Naive thymus-derived CD8-positive, alpha-beta T cell (primary cell): ENCODE data around the gene ZIC2. TPM values are rescaled to one million over a fixed set of nuclear protein-coding genes. Genes with fewer than 3 reads are reported as not detected.
"Not testable (repeated sequence)": the region's sequence is repeated elsewhere in the genome, so short reads cannot be mapped to it uniquely, and the experiment has no call there.

Experiments
- ATAC-seq, 2 donors: fragments of 150-1000 bp; cut with Tn5 transposase in 1 of 2; sonication (Bioruptor Pico), chemical (Tn5 transposase) in 1 of 2; 1 replicate in 1 of 2; 2 replicates in 1 of 2; pipeline ENCODE4 v1.10.0; 2021; ENCODE audit warnings: mild to moderate bottlenecking in 2 of 2, moderate library complexity in 2 of 2
- POLR2A ChIA-PET: fragments of 350-600 bp; sonication (Branson Sonifier 250); formaldehyde crosslinking; loops from one replicate; lab custom pipeline; 2021; ENCODE audit warnings: antibody characterized with exemption; lab: Charles Lee
- DNase-seq, 10 donors: peaks; one replicate each; pipeline versions ENCODE4 v3.0.0 to v3.0.0-alpha.2; 2020 to 2022
- H3K27ac Mint-ChIP-seq, 10 donors: one replicate each; pipeline ENCODE4 v1.8.0; 2020 to 2022; ENCODE audit warnings: mild to moderate bottlenecking in 10 of 10, mixed read lengths in 10 of 10, moderate library complexity in 4 of 10, inconsistent platforms in 1 of 10
- H3K27me3 Mint-ChIP-seq, 5 donors: one replicate each; pipeline ENCODE4 v1.8.0; 2021 to 2022; ENCODE audit warnings: mixed read lengths in 5 of 5
- H3K36me3 Mint-ChIP-seq, 3 donors: one replicate each; pipeline ENCODE4 v1.8.0; 2020 to 2022; ENCODE audit warnings: mixed read lengths in 3 of 3, mild to moderate bottlenecking in 2 of 3, inconsistent platforms in 1 of 3
- H3K4me1 Mint-ChIP-seq, 4 donors: one replicate each; pipeline ENCODE4 v1.8.0; 2021 to 2022; ENCODE audit warnings: mixed read lengths in 4 of 4
- H3K4me3 Mint-ChIP-seq, 10 donors: one replicate each; pipeline ENCODE4 v1.8.0; 2020 to 2022; ENCODE audit warnings: mild to moderate bottlenecking in 10 of 10, mixed read lengths in 10 of 10, moderate library complexity in 6 of 10, inconsistent platforms in 1 of 10
- H3K9me3 Mint-ChIP-seq, 9 donors: one replicate each; pipeline ENCODE4 v1.8.0; 2020 to 2022; ENCODE audit warnings: mixed read lengths in 9 of 9, mild to moderate bottlenecking in 3 of 9, inconsistent platforms in 1 of 9, moderate library complexity in 1 of 9
- polyA plus RNA-seq, 3 donors: library from polyadenylated mRNA; unstranded; fragments of 300-500 nt; fragmentation: Illumina TruSeq; gene quantifications; one replicate each; pipeline ENCODE4 v1.2.3, GENCODE V29; 2021
- total RNA-seq, 8 experiments: library from RNA in 2 of 8; stranded (reverse) in 2 of 8; gene quantifications; one replicate each; pipeline ENCODE4 v1.2.3 and lab custom pipeline; 2021 to 2026

Gene ZIC2
- not detected for total RNA-seq
- polyA plus RNA-seq = not detected
- 0 to 0.25 (median 0) reads per million in 6 experiments for total RNA-seq (lab: John Stamatoyannopoulos, UW)

DNA sequence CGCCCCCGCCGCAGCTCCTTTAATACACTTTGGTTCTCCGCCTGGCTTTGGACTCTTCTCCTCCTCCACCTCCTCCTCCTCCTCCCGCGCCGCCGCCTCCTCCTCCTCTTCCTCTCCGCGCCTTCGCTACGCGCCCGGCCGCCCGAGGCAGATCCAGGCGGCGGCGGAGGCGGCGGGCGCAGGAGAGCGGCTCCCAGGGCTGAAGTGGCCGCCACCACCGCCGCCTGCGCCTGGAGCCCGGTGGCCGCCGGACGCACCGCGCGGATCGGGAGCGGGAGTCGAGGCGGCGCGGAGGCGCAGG lies at the start of gene ZIC2:
TSS of gene ZIC2 (plus strand) at position 50 of the 301 bp plus-strand sequence. CDS start 281 bp downstream, outside the sequence.
- DNase-seq = no peak
- Mint-ChIP-seq H3K4me3 (peak within 1 kb of the TSS; percentile 41 to 83 (median 59)), H3K27me3 (peaks cover 28 to 64% (median 51%) of the 10 kb centered on the region in 5 donors), H3K36me3 (peaks cover 7 to 24% (median 16%) of the 10 kb centered on the region in 3 donors), H3K27ac (peak within 1 kb of the TSS in 3 of 10 donors; percentile 37 to 94 (median 80)), H3K4me1 (peaks cover 10 to 25% (median 20%) of the 10 kb centered on the region in 4 donors), H3K9me3 (peaks cover 0 to 47% (median 16%) of the 10 kb centered on the region in 9 donors)
- ATAC-seq = no peak
- POLR2A ChIA-PET = interaction anchor here (0.8 to 3.1 kb wide), 6 partner anchors 10 to 324 kb away, joined by 3 to 13 read pairs (median 4); partner anchors contain the start of gene ZIC5

GRCh38 chr13:99932912-99933311 lies 48.7 kb upstream of the ZIC2 start:
- H3K36me3 Mint-ChIP-seq = no peaks in the 10 kb centered on the region
- H3K27me3 Mint-ChIP-seq = peaks cover 3 to 38% (median 24%) of the 10 kb centered on the region in 5 donors
- H3K9me3 Mint-ChIP-seq = no peaks in the 10 kb centered on the region
- ATAC-seq = no peak
- no peak overlapping the region for H3K27ac Mint-ChIP-seq
- no peak overlapping the region for H3K4me3 Mint-ChIP-seq
- H3K4me1 Mint-ChIP-seq = peaks cover 0 to 6% (median 5%) of the 10 kb centered on the region in 4 donors
- DNase-seq = no peak
- POLR2A ChIA-PET = no interaction called here

GRCh38 chr13:99935772-99936171 lies 45.8 kb upstream of the ZIC2 start:
- H3K27me3 Mint-ChIP-seq = peaks cover 2 to 41% (median 33%) of the 10 kb centered on the region in 5 donors
- H3K4me3 Mint-ChIP-seq = no peak overlapping the region
- POLR2A ChIA-PET = no interaction called here
- no peak overlapping the region for H3K27ac Mint-ChIP-seq
- no peaks in the 10 kb centered on the region for H3K36me3 Mint-ChIP-seq
- ATAC-seq (no peak), DNase-seq (no peak)
- H3K9me3 Mint-ChIP-seq = no peaks in the 10 kb centered on the region
- H3K4me1 Mint-ChIP-seq = peaks cover 0 to 3% (median 0%) of the 10 kb centered on the region in 4 donors

- Mint-ChIP-seq H3K9me3 (peaks cover 0 to 2% (median 0%) of the 10 kb centered on the region in 9 donors), H3K4me1 (no peaks in the 10 kb centered on the region), H3K36me3 (no peaks in the 10 kb centered on the region), H3K27ac (no peak overlapping the region), H3K4me3 (no peak overlapping the region), H3K27me3 (peaks cover 7 to 47% (median 40%) of the 10 kb centered on the region in 5 donors)
- ATAC-seq (no peak), DNase-seq (no peak)
- POLR2A ChIA-PET = no interaction called here
These were observed 42.9 kb upstream of the ZIC2 start for GRCh38 chr13:99938635-99939034.

GRCh38 chr13:99941086-99941485 lies 40.5 kb upstream of the ZIC2 start:
- Mint-ChIP-seq H3K27ac (no peak overlapping the region), H3K4me1 (no peaks in the 10 kb centered on the region), H3K27me3 (peaks cover 9 to 48% (median 32%) of the 10 kb centered on the region in 5 donors), H3K9me3 (peaks cover 0 to 2% (median 0%) of the 10 kb centered on the region in 9 donors), H3K4me3 (no peak overlapping the region), H3K36me3 (no peaks in the 10 kb centered on the region)
- POLR2A ChIA-PET = no interaction called here
- DNase-seq (no peak), ATAC-seq (no peak)

- Mint-ChIP-seq H3K27ac (no peak overlapping the region), H3K4me3 (no peak overlapping the region), H3K4me1 (no peaks in the 10 kb centered on the region), H3K36me3 (no peaks in the 10 kb centered on the region), H3K27me3 (peaks cover 14 to 51% (median 35%) of the 10 kb centered on the region in 5 donors), H3K9me3 (peaks cover 0 to 2% (median 0%) of the 10 kb centered on the region in 9 donors)
- POLR2A ChIA-PET = no interaction called here
- DNase-seq (no peak), ATAC-seq (no peak)
These were observed 39.7 kb upstream of the ZIC2 start for GRCh38 chr13:99941911-99942310.

DNA sequence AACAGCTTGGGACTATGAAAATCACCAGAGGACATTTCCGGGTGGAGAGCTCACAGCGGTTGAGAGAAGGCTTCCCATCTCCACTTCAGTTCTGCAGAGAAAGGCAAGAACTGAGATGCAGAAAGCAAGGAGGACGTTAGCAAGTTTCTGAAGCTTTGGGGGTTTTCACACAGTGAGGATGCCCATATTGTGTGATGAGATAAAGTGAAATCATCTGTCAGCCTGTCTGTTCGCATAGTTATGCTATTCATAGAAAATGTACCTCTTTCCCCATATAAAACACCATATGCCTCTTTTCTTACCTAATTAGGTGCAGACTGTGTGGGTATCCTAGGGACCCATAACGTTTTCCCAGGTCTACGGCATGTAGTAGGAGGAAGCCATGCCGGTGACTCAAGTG lies 37.5 kb upstream of the ZIC2 start:
- POLR2A ChIA-PET = no interaction called here

GRCh38 chr13:99944606-99945005 lies 37.0 kb upstream of the ZIC2 start:
- H3K4me1 Mint-ChIP-seq = no peaks in the 10 kb centered on the region
- ATAC-seq = no peak
- peaks cover 0 to 2% (median 0%) of the 10 kb centered on the region in 9 donors for H3K9me3 Mint-ChIP-seq
- no peak overlapping the region for H3K27ac Mint-ChIP-seq
- POLR2A ChIA-PET = no interaction called here
- DNase-seq = no peak
- H3K36me3 Mint-ChIP-seq = no peaks in the 10 kb centered on the region
- H3K4me3 Mint-ChIP-seq = no peak overlapping the region
- H3K27me3 Mint-ChIP-seq = peaks cover 17 to 63% (median 55%) of the 10 kb centered on the region in 5 donors

More for the DNA sequence above, 37.5 kb upstream of the ZIC2 start:
- no peak for ATAC-seq
- Mint-ChIP-seq H3K27me3 (peaks cover 16 to 64% (median 51%) of the 10 kb centered on the region in 5 donors), H3K4me3 (no peak overlapping the region), H3K27ac (no peak overlapping the region), H3K4me1 (no peaks in the 10 kb centered on the region), H3K9me3 (peaks cover 0 to 2% (median 0%) of the 10 kb centered on the region in 9 donors), H3K36me3 (no peaks in the 10 kb centered on the region)
- no peak for DNase-seq

GRCh38 chr13:99945515-99945914 lies 36.1 kb upstream of the ZIC2 start:
- ATAC-seq, H3K36me3 Mint-ChIP-seq, POLR2A ChIA-PET: not testable (repeated sequence)

GRCh38 chr13:99947666-99948065 lies 33.9 kb upstream of the ZIC2 start:
- H3K4me3 Mint-ChIP-seq = no peak overlapping the region
- H3K4me1 Mint-ChIP-seq = no peaks in the 10 kb centered on the region
- no peaks in the 10 kb centered on the region for H3K9me3 Mint-ChIP-seq
- no peak overlapping the region for H3K27ac Mint-ChIP-seq
- POLR2A ChIA-PET = no interaction called here
- DNase-seq (no peak), ATAC-seq (no peak)
- H3K27me3 Mint-ChIP-seq = peaks cover 16 to 65% (median 51%) of the 10 kb centered on the region in 5 donors
- H3K36me3 Mint-ChIP-seq = no peaks in the 10 kb centered on the region

More at GRCh38 chr13:99945515-99945914, 36.1 kb upstream of the ZIC2 start:
- DNase-seq, H3K4me1 Mint-ChIP-seq, H3K27ac Mint-ChIP-seq, H3K9me3 Mint-ChIP-seq, H3K4me3 Mint-ChIP-seq: not testable (repeated sequence)
- H3K27me3 Mint-ChIP-seq = peaks cover 17 to 60% (median 55%) of the 10 kb centered on the region in 5 donors

DNA sequence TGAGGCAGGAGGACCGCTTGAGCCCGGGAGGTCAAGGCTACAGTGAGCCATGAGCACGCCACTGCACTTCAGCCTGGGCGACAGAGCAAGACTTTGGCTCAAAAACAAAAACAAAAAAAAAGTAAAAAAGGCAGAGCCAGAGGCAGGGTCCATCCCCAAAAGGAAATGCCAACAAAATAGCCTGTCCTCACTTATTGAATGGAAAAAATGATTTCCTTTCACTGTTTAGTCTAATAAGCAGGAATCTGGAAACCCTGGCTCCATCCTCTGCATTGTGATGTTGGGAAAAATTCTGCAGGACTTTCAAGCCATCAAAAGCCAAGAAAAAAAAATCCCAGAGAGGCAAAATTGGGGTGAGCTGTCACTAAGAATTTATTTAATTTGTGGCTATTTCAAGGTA lies 33.2 kb upstream of the ZIC2 start:
- no peak for DNase-seq
- POLR2A ChIA-PET = no interaction called here
- H3K36me3 Mint-ChIP-seq = no peaks in the 10 kb centered on the region
- no peaks in the 10 kb centered on the region for H3K9me3 Mint-ChIP-seq
- no peaks in the 10 kb centered on the region for H3K4me1 Mint-ChIP-seq
- ATAC-seq = no peak
- H3K4me3 Mint-ChIP-seq = no peak overlapping the region
- peaks cover 16 to 73% (median 55%) of the 10 kb centered on the region in 5 donors for H3K27me3 Mint-ChIP-seq
- H3K27ac Mint-ChIP-seq = no peak overlapping the region

- peaks cover 18 to 80% (median 55%) of the 10 kb centered on the region in 5 donors for H3K27me3 Mint-ChIP-seq
- no peak overlapping the region for H3K4me3 Mint-ChIP-seq
- no peaks in the 10 kb centered on the region for H3K36me3 Mint-ChIP-seq
- no peak overlapping the region for H3K27ac Mint-ChIP-seq
- H3K9me3 Mint-ChIP-seq = no peaks in the 10 kb centered on the region
- H3K4me1 Mint-ChIP-seq = no peaks in the 10 kb centered on the region
- POLR2A ChIA-PET = no interaction called here
- ATAC-seq (no peak), DNase-seq (no peak)
These were observed 32.5 kb upstream of the ZIC2 start for GRCh38 chr13:99948907-99949678.

- Mint-ChIP-seq H3K27ac (no peak overlapping the region), H3K4me1 (no peaks in the 10 kb centered on the region), H3K4me3 (no peak overlapping the region), H3K9me3 (no peaks in the 10 kb centered on the region), H3K36me3 (no peaks in the 10 kb centered on the region), H3K27me3 (peaks cover 16 to 87% (median 58%) of the 10 kb centered on the region in 5 donors)
- no peak for DNase-seq
- POLR2A ChIA-PET = no interaction called here
- no peak for ATAC-seq
These were observed 31.7 kb upstream of the ZIC2 start for GRCh38 chr13:99949679-99950413.
